HG02678 (cell line): ENCODE results near the gene CFAP157.

ENCODE experiments used
- ATAC-seq: cut with Tn5 transposase; IDR thresholded peaks from one replicate; pipeline ENCODE4 v1.9.1; 2021; ENCODE audit warnings: mild to moderate bottlenecking, moderate library complexity; ENCODE audit not compliant: unreplicated experiment

Gene CFAP157

DNA sequence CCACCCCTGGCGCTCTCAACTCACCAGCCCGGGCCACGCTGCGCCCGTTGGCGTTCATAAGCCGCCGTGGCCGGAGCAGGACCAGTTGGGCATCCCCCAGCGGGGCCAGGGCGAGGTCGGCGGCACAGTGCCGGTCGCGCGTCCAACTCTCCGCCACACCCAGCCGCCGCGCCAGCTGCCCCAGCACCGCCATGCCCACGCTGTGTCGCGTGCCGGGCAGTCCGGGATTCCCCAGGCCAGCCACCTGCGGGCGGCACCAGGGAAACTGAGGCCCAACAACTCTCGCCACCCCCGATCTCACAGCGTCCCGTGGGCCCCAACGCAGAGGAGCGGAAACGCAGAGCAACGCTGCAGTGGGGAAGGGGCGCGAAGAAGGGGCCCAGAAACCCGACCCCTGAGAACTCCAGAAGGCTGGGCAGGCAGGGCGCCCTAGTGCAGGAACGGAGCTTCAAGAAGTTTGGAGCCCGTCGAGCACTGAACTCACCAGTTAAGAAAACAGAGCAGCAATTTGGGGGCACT lies 8.2 kb downstream of the CFAP157 start:
- ATAC-seq, result peak; percentile 6

DNA sequence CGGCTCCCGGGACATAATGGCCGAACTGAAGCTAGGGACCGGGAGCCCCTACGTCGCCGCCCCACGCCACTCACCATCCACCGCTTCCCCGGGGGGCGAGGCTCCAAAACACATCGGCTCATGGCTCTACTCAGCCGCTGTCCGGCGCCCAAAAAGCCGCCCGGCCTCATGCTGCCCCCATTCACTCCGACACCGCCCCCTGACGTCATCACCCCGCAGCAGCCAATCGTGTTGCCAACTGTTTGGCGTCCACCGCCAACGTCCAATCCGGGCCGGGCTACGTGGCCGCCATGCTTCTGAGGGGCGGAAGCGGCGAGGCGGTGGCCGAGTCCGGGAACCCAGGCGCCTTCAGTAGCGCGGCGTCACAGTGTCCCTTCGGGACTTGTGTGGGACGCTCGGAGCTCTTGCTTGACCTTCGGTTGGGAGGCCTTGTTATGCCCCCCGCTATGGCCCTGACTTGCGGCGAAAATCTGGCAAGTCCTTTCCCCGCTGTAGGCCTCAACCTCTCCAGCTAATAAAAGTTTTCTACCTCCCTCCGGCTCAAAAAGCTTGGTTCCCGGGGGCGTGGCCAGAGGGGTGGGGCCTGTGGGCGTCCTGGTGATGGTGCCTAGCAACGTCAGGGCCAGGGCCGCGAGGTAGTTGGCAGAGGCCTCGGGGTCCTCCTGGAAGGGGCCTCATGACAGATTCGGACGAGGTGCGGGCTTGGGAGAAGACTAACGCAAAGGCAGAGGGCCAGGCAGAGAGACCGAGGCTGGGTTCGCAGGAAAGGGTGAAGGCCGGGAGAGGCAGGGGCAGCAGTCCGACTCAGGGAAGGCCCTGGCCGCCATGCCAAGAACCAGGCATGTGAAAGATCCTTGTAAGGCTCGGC lies 8.9 kb downstream of the CFAP157 start, which contains the start of the genes PTRH1 and TTC16:
Gene PTRH1 (minus strand): TSS at position 194 of the 868 bp plus-strand sequence. CDS start 24 bp downstream, at position 170.
Gene TTC16 (plus strand): TSS at position 610 of the 868 bp plus-strand sequence. CDS start 67 bp downstream, at position 677.
- ATAC-seq, result peak; percentile 95

DNA sequence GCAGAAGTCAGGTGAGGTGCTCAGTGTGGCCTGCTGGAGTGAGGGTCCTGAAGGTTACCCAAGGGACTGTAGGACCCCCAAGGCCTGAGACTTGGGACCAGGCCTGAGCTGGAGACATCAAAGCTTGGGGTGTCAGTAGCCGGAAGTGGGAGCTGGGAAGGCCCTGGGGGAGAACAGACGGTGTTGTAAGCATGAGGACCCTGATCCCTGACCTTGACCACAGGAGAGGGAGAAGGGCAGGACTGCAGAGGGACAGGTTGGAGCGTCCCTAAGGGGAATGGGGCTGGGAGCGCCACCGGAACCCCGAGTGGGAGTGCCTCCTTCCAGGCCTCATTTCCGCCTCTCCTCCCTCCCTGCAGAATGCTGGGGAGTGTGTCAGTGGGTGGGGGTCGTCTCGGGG lies 9.6 kb downstream of the CFAP157 start:
- no peak for ATAC-seq

DNA sequence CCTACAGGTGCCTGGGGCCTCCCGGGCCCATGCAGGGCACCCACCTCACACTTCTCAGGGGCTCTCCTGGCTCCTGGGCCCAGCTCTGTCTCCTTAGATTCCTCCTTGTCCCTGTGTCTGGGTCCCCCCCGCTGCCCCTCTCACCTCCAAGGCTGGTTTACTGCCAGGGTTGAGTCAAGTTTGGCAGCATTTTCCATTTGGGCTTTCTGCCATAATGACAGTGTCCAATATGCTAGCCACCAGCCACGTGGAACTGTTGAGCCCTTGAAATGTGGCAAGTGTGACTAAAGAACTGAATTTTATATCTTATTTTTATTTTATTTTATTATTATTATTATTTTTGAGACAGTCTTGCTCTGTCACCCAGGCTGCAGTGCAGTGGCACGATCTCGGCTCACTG lies 11.0 kb downstream of the CFAP157 start:
- ATAC-seq, result no peak

DNA sequence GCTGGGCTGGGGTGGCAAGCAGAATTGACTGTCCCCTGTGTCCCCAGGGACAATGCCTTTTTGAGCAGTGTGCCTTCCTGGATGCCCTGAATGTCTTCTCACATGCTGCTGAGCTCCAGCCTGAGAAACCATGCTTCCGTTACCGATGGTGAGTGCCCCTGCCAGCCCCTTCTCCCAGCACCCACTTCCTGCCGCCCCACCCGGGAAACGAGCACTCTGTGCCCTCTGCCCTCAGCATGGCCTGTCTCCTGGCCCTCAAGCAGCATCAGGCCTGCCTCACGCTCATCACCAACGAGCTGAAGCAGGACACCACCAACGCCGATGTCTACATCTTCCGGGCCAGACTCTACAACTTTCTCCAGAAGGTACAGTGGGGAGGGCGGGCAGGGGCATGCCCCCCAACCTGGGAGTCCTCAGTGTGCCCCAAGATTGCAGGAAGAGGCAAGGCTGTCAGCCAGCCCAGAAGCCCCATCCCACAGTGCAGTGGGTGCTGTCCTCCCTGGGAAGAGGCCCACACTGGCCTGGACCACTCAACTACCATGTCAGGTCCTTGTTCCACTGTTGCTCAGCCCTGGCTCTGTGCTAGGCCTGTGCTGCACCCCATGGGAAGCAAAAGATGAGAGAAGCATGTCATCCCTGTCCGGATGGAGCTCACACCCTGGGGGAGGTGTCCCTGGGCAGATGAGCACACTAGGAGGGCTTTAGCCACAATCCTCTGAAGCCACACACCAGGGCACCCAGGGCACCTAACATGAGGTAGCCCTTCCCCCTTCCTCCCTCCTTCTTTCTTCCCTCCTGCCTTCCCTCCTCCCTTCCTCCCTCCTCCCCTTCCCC lies 13.5 kb downstream of the CFAP157 start:
- ATAC-seq, result no peak

DNA sequence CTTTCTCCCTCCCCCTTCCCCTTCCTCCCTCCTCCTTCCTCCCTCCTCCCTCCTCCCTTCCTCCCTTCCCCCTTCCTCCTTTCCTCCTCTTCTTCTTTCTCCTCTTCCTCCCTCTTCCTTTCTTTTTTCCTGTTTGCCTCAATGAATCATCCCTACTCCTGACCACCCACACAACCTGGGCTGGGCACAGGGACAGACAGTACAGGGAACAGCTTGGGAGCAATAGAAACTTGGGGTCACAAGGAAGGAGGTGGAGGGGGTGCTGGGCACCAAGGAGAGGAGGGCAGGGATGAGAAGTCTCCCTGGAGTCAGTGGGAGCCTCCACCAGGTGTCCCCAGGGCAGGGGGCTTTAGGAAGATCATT lies 14.1 kb downstream of the CFAP157 start:
- ATAC-seq, result no peak

DNA sequence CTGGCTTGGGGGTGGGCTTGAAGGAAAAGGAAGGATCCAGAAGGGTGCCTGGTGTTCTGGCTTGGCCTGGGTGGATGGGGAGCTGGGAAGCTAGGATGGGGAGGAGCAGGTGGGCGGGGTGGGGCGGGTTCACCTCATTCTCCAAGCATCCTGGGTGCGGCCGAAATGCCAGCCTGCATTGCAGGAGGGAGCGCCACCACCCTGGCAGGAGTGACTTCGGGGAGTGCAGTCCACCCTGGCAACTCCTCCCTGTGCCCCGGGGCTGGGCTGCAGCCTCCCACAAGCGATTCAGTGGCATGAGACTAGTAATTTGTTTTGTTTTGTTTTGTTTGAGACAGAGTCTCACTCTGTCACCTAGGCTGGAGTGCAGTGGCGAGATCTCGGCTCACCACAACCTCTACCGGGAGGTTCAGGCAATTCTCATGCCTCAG lies 14.6 kb downstream of the CFAP157 start:
- no peak for ATAC-seq

DNA sequence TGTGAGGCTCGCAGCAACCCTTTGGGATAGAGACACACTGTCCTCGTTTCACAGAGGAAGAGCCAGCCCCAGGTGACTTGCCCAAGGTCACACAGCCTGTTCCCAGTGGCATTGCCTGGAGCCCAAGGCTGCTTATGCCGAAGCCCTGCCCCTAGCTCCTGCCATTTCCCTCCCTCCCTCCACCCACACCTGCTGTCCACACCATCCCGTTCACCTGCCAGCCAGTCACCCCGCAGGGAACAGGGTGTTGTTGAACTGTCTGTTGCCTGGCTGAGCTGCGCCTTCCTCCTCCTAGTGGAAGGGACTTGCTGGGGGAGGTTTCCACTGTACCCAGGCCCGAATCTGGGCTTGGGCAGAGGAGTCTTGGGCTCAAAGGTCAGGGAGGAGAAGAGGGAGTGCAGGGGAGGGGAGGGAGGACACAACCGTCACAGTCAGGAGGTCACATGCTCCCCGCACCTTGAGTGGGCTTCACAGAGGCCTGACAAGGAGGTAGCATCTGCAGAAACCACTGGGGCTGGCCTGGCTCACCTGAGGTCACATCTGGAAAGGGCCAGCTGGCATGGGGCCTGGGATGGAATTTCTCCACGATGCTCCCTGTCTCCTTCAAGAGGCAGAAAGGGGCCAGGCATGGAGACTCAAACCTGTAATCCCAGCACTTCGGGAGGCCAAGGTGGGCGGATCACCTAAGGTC lies 15.4 kb downstream of the CFAP157 start:
- no peak for ATAC-seq

DNA sequence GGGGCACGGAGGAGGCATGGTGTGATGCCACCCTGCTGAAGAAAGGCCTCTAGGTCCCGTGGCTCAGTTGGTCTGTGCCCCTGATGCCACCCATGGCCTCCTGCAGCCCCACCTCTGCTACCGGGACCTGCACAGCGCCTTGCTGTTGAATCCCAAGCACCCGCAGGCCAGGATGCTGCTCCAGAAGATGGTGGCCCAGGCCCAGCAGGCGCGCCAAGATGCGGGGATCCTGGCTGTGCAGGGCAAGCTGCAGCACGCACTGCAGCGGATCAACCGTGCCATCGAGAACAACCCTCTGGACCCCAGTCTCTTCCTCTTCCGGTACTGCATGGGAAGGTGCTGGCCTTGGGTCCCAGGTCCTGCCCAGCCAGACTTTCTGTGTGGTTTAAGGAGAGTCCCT lies 16.2 kb downstream of the CFAP157 start:
- no peak for ATAC-seq

DNA sequence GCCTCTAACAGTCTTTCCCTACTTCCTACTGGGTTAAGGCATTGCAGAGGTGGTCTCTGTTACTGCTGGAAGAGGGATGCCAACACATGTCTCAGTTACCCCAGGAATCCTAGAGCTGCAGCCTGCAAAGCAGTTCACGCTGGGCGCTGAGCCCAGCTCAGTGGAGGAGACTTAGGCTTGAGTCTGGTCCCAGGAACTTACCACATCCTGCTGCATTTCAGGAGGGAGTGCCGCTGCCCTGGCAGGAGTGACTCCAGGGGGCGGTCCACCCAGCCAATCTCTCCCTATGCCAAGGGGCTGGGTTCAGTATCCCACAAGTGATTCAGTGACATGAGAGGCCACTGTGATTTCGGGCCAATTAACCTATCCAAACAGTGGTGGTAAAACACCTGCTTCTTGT lies 16.7 kb downstream of the CFAP157 start:
- ATAC-seq, result no peak

DNA sequence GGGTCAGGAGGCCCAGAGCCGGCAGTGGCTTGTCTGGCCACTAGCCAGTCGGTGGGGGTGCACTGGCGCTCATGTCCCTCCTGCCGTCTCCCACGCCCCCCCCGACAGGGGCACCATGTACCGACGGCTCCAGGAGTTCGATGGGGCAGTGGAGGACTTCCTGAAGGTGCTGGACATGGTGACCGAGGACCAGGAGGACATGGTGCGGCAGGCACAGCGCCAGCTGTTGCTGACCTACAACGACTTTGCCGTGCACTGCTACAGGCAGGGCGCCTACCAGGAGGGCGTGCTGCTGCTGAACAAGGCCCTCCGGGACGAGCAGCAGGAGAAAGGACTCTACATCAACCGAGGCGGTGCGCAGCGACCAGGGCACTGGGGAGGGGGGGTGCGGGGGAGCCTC lies 17.2 kb downstream of the CFAP157 start:
- ATAC-seq, result no peak

DNA sequence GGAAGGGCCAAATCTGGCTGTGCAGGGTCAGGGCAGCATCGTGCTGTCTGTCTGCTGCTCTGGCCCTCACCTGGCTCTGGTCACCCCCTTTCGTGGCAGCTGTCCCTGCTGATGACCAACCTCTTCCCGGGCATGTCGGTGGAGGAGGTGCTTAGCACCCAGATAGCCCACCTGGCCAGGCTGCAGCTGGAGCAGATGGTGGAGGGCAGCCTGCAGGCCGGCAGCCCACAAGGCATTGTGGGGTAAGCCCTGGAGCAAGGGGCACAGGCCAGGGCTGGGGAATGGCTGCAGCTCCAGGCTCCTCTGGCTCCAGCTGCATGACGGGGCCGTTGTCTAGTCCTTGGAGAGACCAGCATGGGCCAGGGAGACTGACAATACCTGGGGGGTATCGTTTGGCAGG lies 20.1 kb downstream of the CFAP157 start:
- ATAC-seq, result no peak

DNA sequence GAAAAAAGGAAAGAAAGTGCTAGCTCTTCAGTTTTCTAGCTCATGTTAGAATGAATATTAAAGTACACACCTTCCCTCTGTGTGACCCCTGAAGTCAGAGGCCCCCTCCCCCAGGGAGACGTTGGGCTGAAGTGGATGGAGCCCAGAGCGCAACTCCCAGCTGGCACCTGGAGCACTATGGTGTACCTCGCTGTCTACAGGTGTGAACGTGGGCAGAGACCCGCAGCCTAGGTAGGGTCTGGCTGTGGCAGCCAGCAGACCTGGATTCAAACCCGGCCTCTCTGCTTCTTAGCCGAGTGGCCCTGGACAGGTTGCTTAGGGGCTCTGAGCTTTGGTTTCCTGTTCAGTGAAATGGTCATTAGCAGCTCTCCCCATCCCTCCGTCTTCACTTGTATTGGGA lies 22.0 kb downstream of the CFAP157 start:
- ATAC-seq, result no peak

DNA sequence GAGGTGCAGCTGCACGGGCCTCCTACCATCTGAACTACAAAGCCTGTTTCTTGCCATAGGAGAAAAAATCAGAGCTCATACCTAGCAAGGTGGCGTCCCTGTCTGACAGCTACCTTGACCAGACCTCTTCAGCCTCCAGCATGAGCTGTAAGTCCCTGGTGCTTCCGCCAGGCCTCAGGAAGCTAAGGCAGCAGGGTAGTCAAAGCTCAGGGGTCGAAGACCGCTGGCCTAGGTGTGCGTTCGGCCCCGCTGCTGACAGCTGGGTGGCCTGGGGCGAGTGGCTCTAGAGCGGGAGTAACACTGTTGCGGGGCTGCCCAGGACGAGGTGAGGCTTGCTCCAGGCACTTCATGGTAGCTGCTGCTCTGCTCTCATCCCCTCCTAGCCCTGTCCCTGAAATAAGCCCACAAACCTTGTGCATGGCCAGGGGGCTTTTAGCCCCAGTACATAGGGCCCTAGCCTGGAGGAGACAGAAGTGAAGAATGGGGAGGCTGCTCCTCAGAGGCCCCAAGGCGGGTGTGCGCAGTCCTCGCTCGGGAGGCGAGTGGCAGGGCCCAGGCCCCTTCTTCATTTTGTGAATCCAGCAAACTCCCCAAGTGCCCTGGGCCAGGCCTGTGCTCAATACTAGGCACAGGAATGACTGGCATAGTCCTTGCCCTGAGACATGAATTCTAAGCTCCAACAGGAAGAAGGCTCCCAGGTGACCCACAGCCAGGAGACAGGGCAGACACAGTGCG lies 22.9 kb downstream of the CFAP157 start:
- ATAC-seq, result no peak

DNA sequence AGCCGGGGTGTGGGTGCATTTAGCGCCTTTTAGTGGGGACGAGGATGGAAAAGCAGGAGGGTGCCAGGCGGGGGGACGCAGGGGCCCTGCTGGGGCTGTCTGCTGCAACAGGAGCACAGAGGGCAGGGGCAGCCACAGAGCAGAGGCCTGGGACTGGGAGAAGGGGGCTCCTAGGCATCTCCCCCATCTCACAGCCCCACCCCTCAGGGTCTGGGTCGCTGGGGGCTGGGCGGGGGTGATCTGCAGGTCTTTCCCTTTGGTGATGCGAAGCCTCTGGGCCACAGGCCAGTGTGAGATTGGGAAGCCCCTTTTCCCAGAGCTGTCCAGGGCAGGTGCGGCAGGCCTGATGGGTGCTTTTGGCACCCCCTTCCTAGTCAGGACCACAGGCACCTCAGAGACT lies 23.5 kb downstream of the CFAP157 start:
- no peak for ATAC-seq

DNA sequence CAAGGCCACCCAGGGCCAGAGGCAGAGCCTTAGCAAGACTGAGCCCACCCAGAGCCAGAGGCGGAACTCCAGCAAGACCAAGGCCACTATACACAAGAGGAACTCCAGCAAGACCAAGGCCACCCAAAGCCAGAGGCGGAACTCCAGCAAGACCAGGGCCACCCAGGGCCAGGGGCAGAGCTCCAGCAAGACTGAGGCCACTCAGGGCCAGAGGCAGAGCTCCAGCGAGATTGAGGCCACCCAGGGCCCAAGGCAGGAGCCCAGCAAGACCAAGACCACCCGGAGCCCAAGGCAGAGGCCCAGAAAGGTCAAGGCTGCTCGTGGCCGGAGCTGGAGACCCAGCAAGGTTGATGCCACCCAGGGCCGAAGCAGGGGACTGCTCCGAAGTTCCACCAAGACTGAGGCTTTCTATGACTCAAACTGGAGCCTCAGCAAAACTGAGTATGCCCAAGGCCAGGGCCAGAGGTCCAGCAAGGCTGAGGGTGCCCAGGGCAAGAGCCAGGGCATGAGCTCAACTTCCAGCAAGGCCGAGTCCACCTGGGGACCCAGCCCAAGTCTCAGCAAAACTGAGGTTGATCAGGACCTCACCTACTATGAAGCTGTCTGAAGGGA lies 24.1 kb downstream of the CFAP157 start:
- no peak for ATAC-seq

DNA sequence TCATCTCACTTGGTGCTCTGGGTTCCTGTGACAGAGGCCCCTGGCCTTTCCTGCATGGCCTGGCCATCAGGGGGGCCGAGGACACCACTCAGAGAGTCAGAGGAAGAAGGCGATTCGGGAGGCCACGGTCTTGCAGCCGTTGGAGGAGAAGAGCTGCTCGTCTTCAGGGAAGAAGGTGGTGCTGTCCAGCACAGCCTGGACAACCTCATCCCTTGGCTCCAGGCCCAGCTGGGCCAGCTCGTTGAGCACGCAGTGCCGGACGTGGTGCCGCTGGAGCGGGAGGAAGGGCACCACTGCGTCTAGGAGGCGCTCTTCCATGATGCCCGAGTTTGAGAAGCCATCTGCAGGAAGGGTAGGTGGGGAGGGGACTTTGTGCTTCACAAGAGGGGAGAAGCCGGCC lies 25.1 kb downstream of the CFAP157 start:
- ATAC-seq, result no peak

DNA sequence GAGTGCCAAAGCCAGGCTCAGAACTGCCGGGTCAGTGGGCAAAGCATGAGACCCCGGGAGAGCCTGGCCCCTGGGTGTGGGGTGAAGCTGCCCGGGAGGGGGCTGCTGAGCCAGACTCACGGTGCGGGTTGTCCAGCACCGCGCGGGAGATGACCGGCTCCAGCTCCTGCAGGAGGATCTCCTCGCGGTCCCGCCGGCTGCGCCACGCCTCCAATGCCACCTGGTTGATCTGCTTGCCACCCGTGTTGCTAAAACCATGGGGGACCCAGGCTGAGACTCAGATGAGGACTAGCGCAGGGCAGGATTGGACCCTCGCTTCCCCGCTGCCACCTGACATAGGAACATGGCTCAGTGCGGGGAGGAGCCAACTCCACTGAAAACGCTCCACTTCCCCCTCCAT lies 25.7 kb downstream of the CFAP157 start:
- no peak for ATAC-seq

DNA sequence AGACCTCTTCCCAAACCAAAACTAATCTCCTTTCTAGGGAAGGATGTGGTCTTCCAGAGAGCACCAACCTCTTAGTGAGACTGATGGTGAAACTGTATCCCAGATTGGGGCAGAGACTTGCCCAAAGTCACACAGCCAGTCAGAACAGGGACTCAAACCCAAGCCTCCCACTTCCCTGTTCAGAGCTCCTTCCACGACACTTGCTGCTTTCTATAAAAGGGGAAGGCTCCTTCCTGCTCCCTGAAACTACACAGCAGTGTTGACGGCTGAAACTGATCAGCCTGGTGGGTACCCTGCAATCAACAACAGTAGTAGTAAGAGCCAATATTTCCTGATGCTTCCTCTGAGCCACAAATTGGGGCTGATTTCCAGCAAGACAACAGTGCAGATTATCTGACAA lies 26.8 kb downstream of the CFAP157 start:
- no peak for ATAC-seq

DNA sequence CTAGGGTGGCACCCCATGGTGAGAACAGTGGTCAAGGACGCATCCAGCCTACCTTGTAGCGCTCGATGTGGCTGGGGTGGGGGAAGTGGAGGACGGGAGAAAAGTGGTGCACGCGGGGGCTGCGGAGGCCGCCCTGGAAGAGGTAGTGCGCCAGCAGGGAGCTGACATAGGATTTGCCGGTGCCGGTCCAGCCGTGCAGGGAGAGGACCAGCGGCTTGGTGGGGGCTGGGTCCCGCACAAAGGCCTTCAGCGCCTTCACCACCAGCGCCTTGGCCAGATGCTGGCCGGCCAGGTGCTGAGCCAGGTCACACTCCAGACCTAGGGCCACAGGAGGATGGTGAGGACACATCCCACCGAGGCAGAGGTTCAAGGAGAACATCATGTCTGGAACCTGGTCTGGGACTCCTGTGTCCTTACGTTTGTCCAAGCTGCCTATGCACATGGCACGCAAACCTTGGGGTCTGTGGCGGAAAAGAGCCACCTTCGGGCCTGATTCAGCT lies 27.5 kb downstream of the CFAP157 start:
- ATAC-seq, result no peak
